Stimulated activated memory B cell treated with anti-CD40 and anti-IgM and Interleukin-4, amounts not matched to agents 10 μg/mL and 1 μg/mL and 100 μg/mL, for 72 hours (primary cell): ENCODE results near the gene TUNAR.

Experiments used
- ATAC-seq: fragments of 150-1000 bp; cut with Tn5 transposase; 2 replicates; pipeline ENCODE4 v1.10.0; 2021
- H3K27ac Mint-ChIP-seq: one replicate; pipeline ENCODE4 v1.8.0; 2022; ENCODE audit warnings: mild to moderate bottlenecking, mixed read lengths
- H3K27me3 Mint-ChIP-seq: one replicate; pipeline ENCODE4 v1.8.0; 2022; ENCODE audit warnings: mixed read lengths
- H3K36me3 Mint-ChIP-seq: one replicate; pipeline ENCODE4 v1.8.0; 2022; ENCODE audit warnings: mixed read lengths
- H3K4me1 Mint-ChIP-seq: one replicate; pipeline ENCODE4 v1.8.0; 2022; ENCODE audit warnings: mixed read lengths
- H3K4me3 Mint-ChIP-seq: one replicate; pipeline ENCODE4 v1.8.0; 2022; ENCODE audit warnings: mild to moderate bottlenecking, moderate library complexity, mixed read lengths
- H3K9me3 Mint-ChIP-seq: one replicate; pipeline ENCODE4 v1.8.0; 2022; ENCODE audit warnings: mixed read lengths

TUNAR gene

DNA sequence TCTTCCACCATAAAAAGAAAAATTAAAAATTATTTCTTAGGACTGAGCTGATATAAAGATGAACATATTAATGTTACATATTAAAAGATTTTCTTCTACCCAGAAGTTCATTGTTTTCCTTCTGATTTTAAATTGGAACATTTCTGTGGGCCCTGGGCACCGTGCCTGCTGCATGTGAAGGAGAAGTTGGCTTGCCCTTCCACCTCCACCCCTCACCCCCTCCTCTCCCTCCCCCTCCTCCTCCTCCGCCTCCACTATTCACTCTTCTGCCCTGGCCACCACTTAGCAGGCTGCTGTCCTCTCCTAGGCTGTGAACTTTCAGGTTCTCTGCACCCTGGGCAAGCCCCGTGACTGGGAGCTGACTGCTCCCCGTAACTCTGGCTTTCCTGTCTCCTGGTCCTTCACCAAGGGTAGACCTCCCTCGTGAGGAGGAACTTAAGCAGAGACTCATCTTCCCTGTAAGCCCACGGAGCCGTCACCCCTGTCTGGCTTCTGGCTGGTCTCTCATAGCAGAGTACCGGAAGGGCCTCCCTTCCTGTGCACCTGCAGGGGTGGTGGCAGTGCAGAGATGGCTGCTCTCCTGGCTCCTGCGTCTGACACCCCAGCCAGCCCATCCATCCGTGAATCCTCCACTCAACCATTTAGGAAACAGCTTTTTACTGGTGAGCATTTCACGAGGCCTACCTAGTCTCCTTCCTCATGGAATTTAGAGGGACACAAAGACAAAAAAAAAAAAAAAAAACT is 12.8 kb downstream of the TUNAR start:
- Mint-ChIP-seq H3K36me3 (no peaks in the 10 kb centered on the region), H3K27ac (no peak overlapping the region), H3K27me3 (no peaks in the 10 kb centered on the region), H3K9me3 (no peaks in the 10 kb centered on the region), H3K4me1 (peaks cover 5% of the 10 kb centered on the region), H3K4me3 (no peak overlapping the region)
- no peak for ATAC-seq

DNA sequence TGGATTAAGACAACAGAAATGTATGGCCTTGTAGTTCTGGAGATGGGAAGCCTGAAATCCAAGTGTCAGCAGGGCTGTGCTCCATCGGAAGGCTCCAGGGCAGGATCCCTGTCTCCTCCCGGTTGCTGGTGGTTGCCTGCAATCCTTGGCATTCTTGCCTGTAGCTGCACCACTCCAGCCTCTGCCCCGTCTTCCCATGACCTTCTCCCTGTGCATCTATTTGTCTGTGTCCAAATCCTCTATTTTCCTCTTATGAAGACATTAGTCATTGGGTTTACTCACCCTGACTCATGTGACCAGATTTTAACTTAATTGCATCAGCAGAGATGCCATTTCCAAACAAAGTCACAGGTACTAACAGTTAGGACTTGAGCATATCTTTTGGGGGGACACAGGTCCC is 15.1 kb downstream of the TUNAR start:
- no peak for ATAC-seq
- Mint-ChIP-seq H3K9me3 (no peaks in the 10 kb centered on the region), H3K36me3 (no peaks in the 10 kb centered on the region), H3K4me3 (no peak overlapping the region), H3K4me1 (peaks cover 5% of the 10 kb centered on the region), H3K27ac (no peak overlapping the region), H3K27me3 (no peaks in the 10 kb centered on the region)

DNA sequence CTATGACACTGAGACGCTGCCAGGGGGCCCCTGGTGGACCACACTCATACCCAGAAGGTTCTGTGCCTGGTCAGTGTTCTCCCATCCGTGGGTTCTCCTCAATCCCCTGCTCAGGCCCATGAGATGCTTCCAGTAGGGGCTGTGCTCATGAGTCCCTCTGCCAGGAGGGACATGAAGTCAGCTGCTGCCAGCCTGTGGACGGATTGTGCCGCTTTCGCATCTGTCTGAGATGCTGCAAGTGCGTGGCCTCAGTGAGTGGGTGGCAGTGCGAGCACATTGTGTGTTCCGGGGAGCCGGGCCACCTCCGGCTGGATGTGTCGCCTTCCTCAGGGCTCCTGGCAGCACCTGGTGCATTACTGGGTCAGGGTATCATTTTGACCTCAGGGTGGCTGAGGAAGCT is 15.5 kb downstream of the TUNAR start:
- no peak overlapping the region for H3K4me3 Mint-ChIP-seq
- no peak overlapping the region for H3K27ac Mint-ChIP-seq
- no peak for ATAC-seq

DNA sequence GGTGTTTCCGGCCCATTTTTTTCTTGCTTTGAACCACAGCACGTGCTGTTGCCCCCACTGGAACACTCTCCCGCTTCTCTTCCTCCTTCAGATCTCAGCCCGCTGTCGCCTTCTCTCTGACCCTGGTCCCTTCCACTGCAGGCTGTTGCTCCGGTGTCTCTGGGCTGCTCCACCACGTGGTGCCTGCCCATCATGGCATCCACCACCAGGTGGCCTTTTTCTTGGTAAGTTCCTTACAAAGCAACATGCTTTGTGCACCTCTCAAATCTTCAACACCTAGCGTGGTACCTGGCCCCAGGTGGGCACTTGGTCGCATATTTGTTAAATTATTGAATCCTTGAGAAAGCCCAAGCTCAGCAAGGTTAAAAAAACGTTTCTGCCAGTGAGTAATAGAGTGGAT is 19.1 kb downstream of the TUNAR start:
- no peaks in the 10 kb centered on the region for H3K9me3 Mint-ChIP-seq
- ATAC-seq: no peak
- H3K27me3 Mint-ChIP-seq: peaks cover 17% of the 10 kb centered on the region
- H3K27ac Mint-ChIP-seq: no peak overlapping the region
- H3K4me3 Mint-ChIP-seq: no peak overlapping the region
- no peaks in the 10 kb centered on the region for H3K4me1 Mint-ChIP-seq
- H3K36me3 Mint-ChIP-seq: no peaks in the 10 kb centered on the region

More for the DNA sequence above, 15.5 kb downstream of the TUNAR start:
- no peaks in the 10 kb centered on the region for H3K27me3 Mint-ChIP-seq
- peaks cover 5% of the 10 kb centered on the region for H3K4me1 Mint-ChIP-seq
- no peaks in the 10 kb centered on the region for H3K36me3 Mint-ChIP-seq
- H3K9me3 Mint-ChIP-seq: no peaks in the 10 kb centered on the region

DNA sequence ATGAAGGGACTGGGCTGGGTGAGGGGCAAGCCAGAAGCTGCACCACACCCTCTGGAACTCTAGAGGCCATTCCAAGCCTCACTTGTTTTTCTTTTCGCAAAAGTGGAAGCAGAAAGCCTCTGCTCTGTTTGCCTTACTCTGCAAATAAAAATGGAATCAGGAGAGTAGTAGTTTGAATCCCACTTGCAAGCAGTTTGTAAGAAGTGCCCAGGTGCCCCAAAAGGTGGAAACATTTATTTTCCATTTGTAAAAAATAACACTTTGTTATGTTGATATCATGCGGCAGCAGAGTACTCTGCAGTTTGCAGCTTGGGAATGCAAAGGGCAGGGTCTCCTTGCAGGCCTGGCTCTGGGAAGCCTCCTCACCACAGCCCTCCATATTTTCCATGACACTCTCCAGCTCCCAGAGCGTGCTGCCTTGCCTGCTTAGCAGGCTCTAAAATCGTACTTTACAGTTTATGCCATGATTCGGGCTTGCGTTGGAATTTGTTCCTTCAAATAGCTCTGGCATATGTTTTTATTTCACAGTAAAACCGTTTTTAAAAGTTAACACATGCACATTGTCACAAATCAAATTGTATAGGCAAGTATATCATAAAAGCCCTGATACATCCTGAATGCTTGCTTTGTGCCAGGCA is 20.0 kb downstream of the TUNAR start:
- H3K36me3 Mint-ChIP-seq: no peaks in the 10 kb centered on the region

DNA sequence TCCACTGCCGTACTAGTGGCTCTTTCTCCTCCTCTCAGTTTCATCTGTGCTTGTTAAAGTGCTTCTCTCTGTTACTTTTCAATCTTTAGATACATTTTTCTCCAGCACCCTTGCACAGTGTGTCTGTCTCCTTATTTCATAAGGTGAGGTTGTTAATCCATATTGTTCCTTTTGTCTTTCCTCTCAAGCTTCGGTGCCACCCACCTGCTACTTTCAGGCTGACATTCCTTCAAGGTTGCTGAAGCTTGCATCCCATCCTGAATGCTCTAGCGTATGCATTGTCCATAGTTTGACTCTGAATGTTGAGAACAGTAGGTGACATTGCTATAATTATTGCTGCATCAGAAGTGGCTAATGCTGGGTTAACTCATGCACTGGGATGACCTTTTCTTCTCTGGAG is 20.6 kb downstream of the TUNAR start:
- H3K27me3 Mint-ChIP-seq: peaks cover 17% of the 10 kb centered on the region
- ATAC-seq: no peak
- no peak overlapping the region for H3K4me3 Mint-ChIP-seq
- no peaks in the 10 kb centered on the region for H3K36me3 Mint-ChIP-seq
- no peaks in the 10 kb centered on the region for H3K4me1 Mint-ChIP-seq
- no peak overlapping the region for H3K27ac Mint-ChIP-seq
- H3K9me3 Mint-ChIP-seq: no peaks in the 10 kb centered on the region

More for the DNA sequence above, 20.0 kb downstream of the TUNAR start:
- Mint-ChIP-seq H3K4me1 (no peaks in the 10 kb centered on the region), H3K4me3 (no peak overlapping the region), H3K27ac (no peak overlapping the region), H3K27me3 (peaks cover 17% of the 10 kb centered on the region), H3K9me3 (no peaks in the 10 kb centered on the region)
- no peak for ATAC-seq

DNA sequence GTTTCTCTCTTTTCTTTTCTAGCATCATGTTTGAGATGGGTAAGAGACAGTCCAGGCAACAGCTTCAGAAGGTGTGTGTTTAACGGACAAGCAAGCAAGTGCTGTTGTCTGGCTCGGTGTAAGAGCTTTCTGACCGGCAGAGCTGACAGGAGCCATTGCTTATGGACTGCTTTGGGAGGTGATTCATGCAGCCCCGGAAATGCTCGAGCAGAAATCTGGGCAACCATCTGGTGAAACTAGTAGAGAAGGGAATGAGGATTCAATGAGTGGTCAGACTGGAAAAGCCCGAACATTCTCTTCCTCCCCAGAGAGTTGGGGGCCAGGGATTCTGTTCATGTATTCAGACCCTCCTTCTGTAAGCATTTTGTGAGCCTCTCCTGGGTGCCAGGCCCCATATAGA is 24.4 kb downstream of the TUNAR start:
- ATAC-seq: no peak
- Mint-ChIP-seq H3K36me3 (no peaks in the 10 kb centered on the region), H3K27ac (no peak overlapping the region), H3K27me3 (peaks cover 17% of the 10 kb centered on the region), H3K9me3 (no peaks in the 10 kb centered on the region), H3K4me1 (no peaks in the 10 kb centered on the region), H3K4me3 (no peak overlapping the region)

DNA sequence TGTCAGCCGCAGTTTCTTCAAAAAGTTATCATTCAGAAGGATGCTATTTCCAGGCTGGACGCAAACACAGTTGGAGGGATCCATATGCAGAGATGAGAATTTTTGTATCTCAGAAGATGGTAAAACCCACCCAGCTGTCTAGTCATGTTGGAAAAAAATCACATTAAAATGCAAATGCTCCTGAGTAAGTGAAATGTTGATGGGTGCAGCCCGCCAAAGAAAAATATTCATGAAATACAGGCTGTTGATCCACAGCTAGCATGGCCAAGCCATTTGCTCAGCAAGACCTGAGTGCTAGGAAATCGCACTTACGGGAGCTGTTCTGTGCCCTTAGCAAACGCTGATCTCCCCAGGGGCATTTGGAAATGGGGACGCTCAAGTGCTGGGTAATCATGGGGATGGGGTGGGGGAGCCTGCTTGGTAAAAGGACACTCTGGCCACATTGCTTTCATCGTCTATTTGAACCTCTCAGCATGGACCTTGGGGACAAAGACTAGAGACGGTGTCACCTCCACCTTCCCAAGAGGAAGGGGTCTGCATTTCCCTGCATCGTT is 25.7 kb downstream of the TUNAR start:
- Mint-ChIP-seq H3K27me3 (peaks cover 17% of the 10 kb centered on the region), H3K9me3 (no peaks in the 10 kb centered on the region)
- ATAC-seq: no peak

DNA sequence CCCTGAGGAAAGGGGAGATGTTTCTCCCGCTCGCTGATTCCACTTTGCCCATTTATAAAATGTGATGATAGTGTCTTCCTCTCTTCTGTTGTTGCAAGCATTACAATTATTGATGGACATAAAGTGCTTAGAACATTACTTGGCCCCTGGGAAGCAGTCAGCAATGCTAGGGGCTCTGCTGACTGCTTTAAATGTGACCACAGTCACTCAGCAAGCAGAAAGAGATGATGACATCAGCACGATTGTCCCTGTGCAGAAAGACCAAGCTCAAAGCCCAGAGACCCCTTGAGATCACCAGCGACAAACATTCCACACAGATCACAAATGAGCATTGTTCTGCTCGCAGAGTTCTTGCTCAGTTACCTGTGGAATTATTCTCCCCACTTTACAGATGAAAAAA is 26.5 kb downstream of the TUNAR start:
- Mint-ChIP-seq H3K4me1 (no peaks in the 10 kb centered on the region), H3K27me3 (peaks cover 9% of the 10 kb centered on the region), H3K36me3 (no peaks in the 10 kb centered on the region)

More for the DNA sequence above, 25.7 kb downstream of the TUNAR start:
- Mint-ChIP-seq H3K4me3 (no peak overlapping the region), H3K36me3 (no peaks in the 10 kb centered on the region), H3K27ac (no peak overlapping the region), H3K4me1 (no peaks in the 10 kb centered on the region)

DNA sequence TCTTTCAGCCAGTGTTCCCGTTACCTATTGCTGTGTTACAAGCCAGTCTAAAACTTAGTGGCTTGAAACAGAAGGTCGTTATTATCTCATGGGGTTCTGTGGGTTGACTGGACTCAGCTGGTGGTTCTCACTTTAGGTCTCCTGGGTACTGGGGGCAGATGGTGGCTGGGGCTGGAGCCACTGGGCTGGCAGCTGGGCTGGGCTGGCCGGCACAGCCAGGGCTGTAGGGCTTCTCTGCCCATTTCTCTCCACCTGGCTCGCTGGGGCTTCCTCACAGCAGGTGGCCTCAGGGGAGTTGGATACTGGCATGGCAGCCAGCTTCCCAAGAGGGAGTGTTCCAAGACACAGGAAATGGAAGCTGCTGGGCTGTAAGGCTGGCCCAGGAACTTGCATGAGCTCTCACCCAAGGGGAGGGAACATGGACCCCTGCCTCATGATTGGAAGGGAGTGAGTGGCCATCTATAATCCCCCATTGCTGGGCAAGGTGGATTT is 27.0 kb downstream of the TUNAR start:
- Mint-ChIP-seq H3K27ac (no peak overlapping the region), H3K27me3 (peaks cover 9% of the 10 kb centered on the region), H3K4me1 (no peaks in the 10 kb centered on the region), H3K9me3 (no peaks in the 10 kb centered on the region), H3K36me3 (no peaks in the 10 kb centered on the region), H3K4me3 (no peak overlapping the region)
- no peak for ATAC-seq

More for the DNA sequence above, 26.5 kb downstream of the TUNAR start:
- Mint-ChIP-seq H3K9me3 (no peaks in the 10 kb centered on the region), H3K27ac (no peak overlapping the region), H3K4me3 (no peak overlapping the region)
- no peak for ATAC-seq

DNA sequence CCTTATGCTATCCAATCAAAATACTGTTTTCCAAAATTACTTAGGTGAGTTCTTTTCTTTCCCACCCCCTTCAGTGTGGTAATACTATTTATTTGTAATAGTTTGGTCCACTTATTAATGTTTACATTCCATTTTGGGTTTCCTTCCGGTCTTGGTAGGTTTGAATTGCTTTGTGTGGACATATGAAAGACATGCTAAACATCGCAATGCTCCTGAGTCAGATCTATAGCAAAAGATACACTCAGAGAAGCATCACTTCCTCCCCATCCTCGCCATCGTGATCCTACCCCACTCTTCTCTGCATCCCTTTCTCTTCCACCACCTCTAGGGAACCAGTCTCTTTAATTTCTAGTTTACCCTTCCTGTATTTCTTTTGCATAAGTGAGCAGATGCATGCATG is 30.0 kb downstream of the TUNAR start:
- no peaks in the 10 kb centered on the region for H3K27me3 Mint-ChIP-seq
- H3K4me3 Mint-ChIP-seq: no peak overlapping the region
- no peak for ATAC-seq
- no peak overlapping the region for H3K27ac Mint-ChIP-seq
- no peaks in the 10 kb centered on the region for H3K9me3 Mint-ChIP-seq
- H3K4me1 Mint-ChIP-seq: no peaks in the 10 kb centered on the region
- H3K36me3 Mint-ChIP-seq: no peaks in the 10 kb centered on the region

DNA sequence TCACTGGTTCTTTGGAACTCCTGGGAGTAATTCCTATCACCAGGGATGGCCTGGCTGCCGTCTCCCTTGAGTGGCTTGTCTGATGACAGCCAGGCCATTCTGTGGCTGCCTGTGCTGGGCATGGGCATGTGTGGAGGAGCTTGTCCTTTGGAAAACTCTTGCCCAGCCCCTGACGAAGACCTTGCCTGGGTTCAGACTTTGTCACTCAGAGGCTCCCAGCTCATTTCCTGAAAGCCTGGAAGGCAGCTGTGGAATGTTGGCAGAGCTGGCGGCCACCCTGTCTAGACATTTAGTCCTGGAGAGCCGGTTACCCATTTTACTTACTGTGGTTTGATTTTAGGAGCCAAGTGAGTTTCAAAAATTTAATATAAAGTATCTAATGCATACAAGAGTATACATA is 34.0 kb downstream of the TUNAR start:
- Mint-ChIP-seq H3K36me3 (no peaks in the 10 kb centered on the region), H3K9me3 (no peaks in the 10 kb centered on the region), H3K27me3 (no peaks in the 10 kb centered on the region), H3K4me1 (no peaks in the 10 kb centered on the region), H3K27ac (no peak overlapping the region), H3K4me3 (no peak overlapping the region)
- ATAC-seq: no peak

DNA sequence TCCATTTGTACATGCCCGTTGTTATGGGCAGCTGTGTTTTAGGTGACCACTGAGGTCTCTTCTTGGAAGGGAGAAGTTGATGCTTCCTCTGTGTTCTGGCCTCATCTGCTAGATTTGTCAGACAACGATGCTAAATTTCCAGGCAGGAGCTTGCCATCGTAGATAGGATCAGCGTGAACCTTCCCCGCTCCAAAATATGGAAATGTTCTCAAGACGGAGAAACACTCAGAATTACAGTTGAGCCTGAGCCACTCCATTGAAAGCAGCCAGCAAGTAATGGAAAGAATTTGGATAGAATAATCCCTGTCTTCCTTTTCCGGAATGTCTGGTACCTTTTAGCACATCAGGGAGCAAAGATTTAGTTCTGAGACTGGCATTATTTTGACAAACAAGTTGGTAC is 34.8 kb downstream of the TUNAR start:
- H3K4me3 Mint-ChIP-seq: no peak overlapping the region

DNA sequence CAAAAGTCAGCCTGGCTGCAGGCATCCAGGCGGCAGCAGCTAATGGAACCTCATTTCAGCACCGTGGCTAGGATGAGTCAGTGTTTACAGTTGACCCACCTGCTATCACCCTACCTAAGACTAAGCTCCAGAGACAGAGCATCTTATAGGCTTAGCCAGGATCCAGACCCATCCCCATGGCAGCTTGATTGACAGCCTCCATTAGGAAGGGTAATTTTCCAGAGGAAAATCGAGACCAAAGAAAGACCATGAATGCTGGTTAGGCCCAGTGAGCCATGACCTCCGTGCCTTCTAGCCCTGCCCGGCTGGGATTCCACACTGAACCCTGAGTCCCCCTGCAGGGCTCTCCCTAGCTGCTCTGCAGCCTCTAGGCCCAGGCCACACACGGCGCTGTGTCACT is 38.7 kb downstream of the TUNAR start:
- H3K27ac Mint-ChIP-seq: no peak overlapping the region
- H3K27me3 Mint-ChIP-seq: no peaks in the 10 kb centered on the region
- H3K4me3 Mint-ChIP-seq: no peak overlapping the region
- no peaks in the 10 kb centered on the region for H3K4me1 Mint-ChIP-seq
- no peaks in the 10 kb centered on the region for H3K36me3 Mint-ChIP-seq
- no peaks in the 10 kb centered on the region for H3K9me3 Mint-ChIP-seq
- ATAC-seq: peak; percentile 36

More for the DNA sequence above, 34.8 kb downstream of the TUNAR start:
- ATAC-seq: no peak
- H3K36me3 Mint-ChIP-seq: no peaks in the 10 kb centered on the region
- H3K9me3 Mint-ChIP-seq: no peaks in the 10 kb centered on the region
- no peaks in the 10 kb centered on the region for H3K27me3 Mint-ChIP-seq
- no peaks in the 10 kb centered on the region for H3K4me1 Mint-ChIP-seq
- no peak overlapping the region for H3K27ac Mint-ChIP-seq

DNA sequence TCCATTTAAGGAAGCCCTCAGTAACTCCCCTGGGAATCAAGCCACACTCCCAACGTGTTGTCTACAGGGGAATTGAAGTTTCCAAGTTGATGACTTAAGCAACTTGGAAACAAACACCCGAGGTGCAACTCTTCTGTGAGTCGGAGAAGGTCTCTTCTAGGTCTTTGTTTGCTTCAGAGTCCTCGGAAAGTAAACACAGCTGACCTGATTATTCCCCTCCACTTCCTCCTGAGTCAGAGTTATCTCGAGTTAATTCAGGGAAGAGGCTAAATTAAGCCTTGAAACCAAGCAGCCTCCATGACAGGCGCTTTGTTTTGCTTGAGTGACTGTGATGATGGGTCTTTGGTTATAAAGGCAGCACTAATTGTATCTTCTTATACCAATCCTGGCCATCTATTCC is 41.8 kb downstream of the TUNAR start:
- Mint-ChIP-seq H3K4me3 (no peak overlapping the region), H3K27ac (no peak overlapping the region), H3K36me3 (no peaks in the 10 kb centered on the region), H3K9me3 (no peaks in the 10 kb centered on the region), H3K4me1 (no peaks in the 10 kb centered on the region), H3K27me3 (no peaks in the 10 kb centered on the region)
- no peak for ATAC-seq
